GM21786 (cell line): ENCODE measurements around the gene OR4D5.
A peak's percentile ranks its signal among the peaks of the same experiment; 100 is the strongest.

ENCODE experiments used
- ATAC-seq: cut with Tn5 transposase; IDR thresholded peaks from one replicate; pipeline ENCODE4 v1.9.1; 2021; ENCODE audit not compliant: unreplicated experiment

Gene OR4D5

GRCh38 chr11:123939317-123939716 lies at the start of gene OR4D5:
OR4D5 (plus strand) TSS chr11:123939617; CDS start chr11:123939617, 0 bp downstream.
- no peak for ATAC-seq

GRCh38 chr11:123892031-123892430 lies 47.4 kb upstream of the OR4D5 start:
- ATAC-seq = no peak

DNA sequence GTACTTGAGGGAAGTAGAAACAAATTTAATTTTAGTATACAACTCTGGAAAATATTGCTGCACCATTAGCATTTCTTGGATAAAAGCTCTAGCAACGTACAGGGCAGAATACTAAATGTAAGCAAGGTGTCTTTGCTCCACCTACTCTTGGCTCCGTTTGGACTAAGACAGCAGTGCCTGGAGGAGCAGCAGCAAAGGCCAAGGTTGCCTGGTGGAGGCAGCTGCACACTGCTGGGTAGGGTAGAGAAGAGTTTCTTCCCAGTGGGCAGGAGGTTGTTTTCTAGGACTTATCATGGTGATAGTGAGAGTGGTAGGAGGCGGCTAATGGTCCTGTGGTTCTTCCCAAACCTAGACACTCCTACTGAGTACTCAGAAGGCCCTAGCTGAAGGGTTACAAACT lies 39.6 kb upstream of the OR4D5 start:
- ATAC-seq = no peak

- no peak for ATAC-seq
Measured at GRCh38 chr11:123901867-123902266, 37.5 kb upstream of the OR4D5 start, which contains the start of gene OR8D4. OR8D4 (plus strand) TSS chr11:123902167; CDS start chr11:123906432, 4,265 bp downstream.

DNA sequence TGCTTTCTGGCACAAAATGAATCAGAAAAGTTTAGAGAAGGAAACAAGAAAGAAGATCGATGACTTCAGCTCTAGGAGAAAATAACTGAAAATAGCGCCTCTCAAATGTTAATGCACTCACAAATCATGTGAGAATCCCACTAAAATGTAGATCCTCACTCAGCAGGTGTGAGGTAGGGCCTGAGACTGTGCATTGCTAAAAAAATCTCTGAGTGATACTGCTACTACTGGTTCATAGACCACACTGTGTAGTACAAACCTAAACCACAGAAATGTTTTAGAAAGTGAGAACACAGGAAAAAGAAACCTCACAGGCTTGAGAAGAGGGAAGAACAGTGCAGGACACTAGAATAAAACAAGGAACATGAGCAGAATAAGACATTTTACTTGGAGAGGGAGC lies 35.5 kb upstream of the OR4D5 start:
- peak; percentile 72 for ATAC-seq

- ATAC-seq = no peak
Measured at GRCh38 chr11:123904932-123905331, 34.5 kb upstream of the OR4D5 start.

DNA sequence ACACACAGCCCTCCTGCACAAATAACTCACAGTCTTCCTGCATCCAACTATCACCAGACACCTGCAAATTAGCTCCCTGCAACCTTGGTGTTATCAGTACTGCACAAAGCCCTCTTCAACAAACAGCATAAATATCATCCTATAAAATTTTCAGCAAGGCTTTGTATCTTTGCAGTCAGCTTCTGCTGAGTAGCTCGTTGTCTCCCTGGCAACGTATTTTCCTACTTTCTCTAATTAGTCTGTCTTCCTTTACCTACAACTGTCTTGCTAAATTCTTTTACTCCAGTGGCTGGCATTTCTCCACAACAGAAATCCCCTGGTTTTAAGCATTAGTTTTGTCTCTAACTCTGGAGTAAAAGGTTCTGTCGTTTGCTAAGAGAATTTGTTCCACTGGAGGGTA lies 33.6 kb upstream of the OR4D5 start:
- ATAC-seq = no peak

GRCh38 chr11:123920943-123921342 lies 18.5 kb upstream of the OR4D5 start:
- no peak for ATAC-seq

- ATAC-seq = no peak
Measured at GRCh38 chr11:123924027-123924426, 15.4 kb upstream of the OR4D5 start.

DNA sequence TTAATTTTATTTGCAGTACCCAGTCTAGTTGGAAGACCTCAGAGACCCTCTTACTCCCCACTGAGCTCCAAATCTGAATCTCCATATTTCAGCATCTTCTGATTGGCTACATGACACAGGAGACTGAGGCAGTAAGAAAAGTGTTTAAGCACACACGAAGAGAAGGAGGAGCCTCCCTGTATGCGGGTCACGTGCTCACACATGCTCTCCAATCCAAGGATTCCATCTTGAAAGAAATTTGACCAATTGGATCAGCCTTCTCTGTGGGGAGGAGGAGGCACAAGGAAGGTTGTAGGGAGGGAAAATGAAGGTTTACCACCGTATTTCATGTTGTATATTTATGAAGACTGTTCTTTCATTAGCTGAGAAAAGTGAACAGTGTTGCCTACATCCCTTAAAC lies 3.0 kb downstream of the OR4D5 start:
- ATAC-seq = no peak

DNA sequence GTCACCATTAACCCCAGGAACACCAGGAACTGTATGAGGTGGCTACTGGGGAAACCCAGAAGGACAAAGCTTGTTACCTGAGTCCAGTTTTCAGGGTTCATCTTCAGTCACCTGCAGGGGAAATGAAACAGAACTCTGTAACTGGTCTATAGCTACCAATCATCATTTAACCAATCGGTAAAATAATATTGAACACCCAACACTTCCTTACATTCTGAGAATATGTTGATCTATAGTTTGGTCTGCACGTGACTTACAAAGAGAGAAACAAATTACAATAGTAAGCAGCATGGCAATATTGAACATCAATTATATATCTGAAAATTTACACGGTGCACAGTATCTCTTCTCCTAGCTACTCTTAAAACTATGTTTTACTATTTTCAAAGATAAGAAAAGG lies 4.3 kb downstream of the OR4D5 start, which contains the start of gene OR6T1:
TSS of gene OR6T1 (minus strand) at position 101 of the 400 bp plus-strand sequence. CDS start at position 101, 0 bp downstream.
- no peak for ATAC-seq

GRCh38 chr11:123945132-123945531 lies 5.7 kb downstream of the OR4D5 start:
- no peak for ATAC-seq

GRCh38 chr11:123956752-123957151 lies 17.3 kb downstream of the OR4D5 start:
- ATAC-seq = no peak

DNA sequence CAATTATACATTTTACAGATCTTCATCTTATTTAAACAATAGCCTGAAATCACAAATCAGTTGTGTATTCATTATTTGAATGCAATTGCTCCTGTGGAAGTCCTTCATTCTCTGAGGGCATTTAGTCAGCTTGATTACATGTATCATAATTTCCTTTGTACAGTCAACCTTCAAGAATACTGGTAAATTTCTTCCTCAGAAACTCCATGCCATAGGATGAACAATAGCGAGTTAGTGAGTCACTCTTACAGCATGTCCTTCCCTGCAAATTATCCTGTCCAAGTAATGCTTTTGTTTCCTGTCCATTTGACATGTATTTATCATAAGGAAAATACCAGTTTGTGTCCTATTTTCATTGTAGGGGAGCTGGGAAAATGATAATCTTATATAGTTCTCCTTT lies 34.4 kb downstream of the OR4D5 start:
- ATAC-seq = no peak

- ATAC-seq = no peak
Measured at GRCh38 chr11:123976770-123977560, 37.5 kb downstream of the OR4D5 start.

GRCh38 chr11:123977731-123978347 lies 38.4 kb downstream of the OR4D5 start, which contains the start of gene OR10S1:
OR10S1 (minus strand) TSS chr11:123977781; CDS start chr11:123977664, 117 bp downstream.
- ATAC-seq = no peak

DNA sequence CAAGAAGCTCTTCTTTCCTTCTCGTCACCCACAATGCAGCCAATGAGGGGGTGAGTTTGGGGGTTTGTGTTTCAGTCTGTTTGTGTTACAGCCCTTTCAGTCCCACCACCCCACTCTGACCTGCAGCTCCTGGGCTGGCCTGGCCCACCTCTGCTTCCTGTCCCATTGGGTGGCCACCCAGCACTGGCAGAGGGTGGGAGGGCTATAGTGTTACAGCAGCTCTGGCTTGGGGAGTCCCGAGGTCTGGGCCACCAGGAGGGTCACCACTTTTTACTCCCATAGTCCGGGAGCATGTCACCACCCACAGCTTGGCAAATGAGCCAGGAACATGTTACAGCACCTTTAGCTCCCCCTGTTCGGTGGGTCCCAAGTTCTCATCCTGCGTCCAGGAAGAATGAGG lies 39.9 kb downstream of the OR4D5 start:
- no peak for ATAC-seq
